Breast epithelium (tissue), 3 donors: ENCODE measurements around the gene ENOSF1.

Experiments
- CTCF ChIP-seq, 3 donors: fragments of 450-650 bp; IDR thresholded peaks; one replicate each; pipeline ENCODE4 v1.5.1; 2016 to 2017; ENCODE audit warnings: antibody characterized with exemption in 3 of 3, mild to moderate bottlenecking in 3 of 3, moderate library complexity in 3 of 3
- POLR2A ChIP-seq: fragments of 450-650 bp; IDR thresholded peaks from one replicate; pipeline ENCODE4 v1.6.1; 2016; ENCODE audit warnings: antibody characterized with exemption, mild to moderate bottlenecking, moderate library complexity

- TF ChIP-seq CTCF (IDR thresholded peaks at IDR 0.05), result no peak
- TF ChIP-seq POLR2A, result no peak
Observed at GRCh38 chr18:671405-671804, 41.0 kb downstream of the ENOSF1 start.
